GM11168 (cell line): Measurements from ENCODE around the gene AKR1D1.

Experiments
- in situ Hi-C: fragments of 300-500 bp; cut with MboI; formaldehyde crosslinking; loops from one replicate; pipeline ENCODE4 v1.12.0; 2022; ENCODE audit warnings: low sequenced_read_pairs; ENCODE audit not compliant: unreplicated experiment

The AKR1D1 gene

DNA sequence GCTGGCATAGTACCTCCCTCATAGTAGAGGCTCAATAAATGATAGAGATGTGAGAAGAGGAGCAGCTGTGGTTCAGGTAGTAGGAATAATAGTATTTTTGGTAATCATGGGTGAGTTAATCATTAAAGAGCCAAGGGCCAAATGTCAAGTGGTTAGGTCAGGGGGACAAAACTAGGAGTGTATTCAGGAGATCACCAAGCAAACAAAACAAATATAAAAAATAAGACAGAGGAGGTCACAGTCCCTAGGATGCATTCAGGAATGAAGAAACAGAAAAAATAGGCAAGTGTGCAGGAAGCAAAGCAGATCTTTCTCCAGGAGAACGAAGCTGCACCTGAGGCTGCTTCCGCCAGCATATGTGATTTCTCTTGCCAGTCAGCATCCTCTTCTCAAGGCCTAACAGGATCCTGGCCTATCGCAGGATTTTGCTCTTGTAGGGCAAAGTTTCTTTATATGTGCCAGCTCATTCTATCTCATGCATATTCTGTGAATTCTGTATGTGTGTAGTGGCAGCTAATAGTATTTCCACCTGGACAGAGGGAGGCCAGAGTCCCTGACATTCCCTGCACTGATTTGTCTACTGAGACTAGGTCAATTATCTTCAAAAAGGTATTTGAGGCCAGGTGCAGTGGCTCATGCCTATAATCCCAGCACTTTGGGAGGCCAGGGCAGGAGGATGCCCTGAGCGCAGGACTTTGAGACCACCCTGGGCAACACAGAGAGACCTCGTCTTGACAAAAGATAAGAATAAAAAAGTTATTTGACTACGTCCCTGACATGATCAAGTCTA lies 82.7 kb downstream of the AKR1D1 start:
- in situ Hi-C loops, result no loop called here

DNA sequence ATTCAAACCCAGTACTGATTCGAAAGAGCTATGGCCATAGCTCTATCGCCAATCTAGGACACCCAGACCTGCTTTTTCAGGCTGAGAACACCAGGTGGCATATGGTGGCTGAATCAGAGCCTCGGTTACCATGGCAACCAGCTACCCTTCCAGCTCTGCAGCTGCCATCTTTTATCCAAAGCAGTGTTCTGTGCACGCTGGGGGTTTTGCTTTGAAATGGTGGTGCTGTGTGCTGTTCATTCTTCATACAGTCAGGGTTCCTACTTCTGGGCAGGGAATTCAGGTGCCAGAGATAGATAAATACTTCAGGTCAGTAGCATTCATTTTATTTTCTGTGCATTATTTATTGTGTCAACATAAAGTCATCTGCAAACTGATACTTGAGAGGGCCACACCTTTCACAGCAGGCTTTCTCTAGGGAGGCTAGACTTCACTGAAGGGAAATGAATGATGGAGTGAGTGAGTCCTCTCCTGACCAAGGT lies 85.4 kb downstream of the AKR1D1 start:
- in situ Hi-C loops, result loop anchor here (10.0 kb wide), 1 partner anchor 573 kb away; no protein-coding TSS in a partner anchor

DNA sequence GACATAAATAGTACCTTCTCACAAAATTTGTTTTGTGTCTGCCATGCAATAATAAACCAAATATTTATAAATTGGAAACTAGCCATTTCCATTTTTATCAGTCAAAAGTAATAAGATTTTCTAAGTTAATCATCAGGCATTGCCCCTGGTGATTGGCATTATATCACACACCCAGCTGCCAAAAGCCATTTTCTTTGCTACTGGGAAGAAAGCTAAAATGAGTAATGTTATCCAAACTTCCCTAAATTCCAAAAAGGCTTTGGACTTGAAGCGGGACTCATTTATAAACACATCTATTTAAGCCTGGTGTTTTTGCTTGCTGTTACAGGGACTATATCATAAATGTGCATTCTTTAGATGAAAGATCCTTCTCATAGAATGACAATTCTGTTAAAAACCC lies 86.0 kb downstream of the AKR1D1 start:
- in situ Hi-C loops, result loop anchor here (10.0 kb wide), 1 partner anchor 573 kb away; no protein-coding TSS in a partner anchor

DNA sequence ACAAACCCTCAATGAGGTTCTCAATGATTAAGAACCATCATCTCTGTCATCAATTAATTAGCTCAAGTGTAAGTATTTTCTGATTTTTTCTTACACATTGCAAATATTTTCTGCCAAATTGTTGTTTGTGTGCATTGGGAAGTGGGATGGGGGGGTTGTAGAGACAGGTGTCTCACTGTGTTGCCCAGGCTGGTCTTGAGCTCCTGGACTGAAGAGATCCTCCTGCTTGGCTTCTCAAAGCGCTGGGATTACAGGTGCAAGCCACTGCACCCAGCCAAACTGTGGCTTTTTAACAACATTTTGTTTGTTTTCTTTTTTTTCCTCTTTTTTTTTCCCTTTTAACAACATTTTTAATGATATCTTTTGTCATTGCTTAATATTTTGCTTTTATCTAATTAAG lies 87.5 kb downstream of the AKR1D1 start:
- in situ Hi-C loops, result loop anchor here (10.0 kb wide), 1 partner anchor 571 kb away; no protein-coding TSS in a partner anchor

DNA sequence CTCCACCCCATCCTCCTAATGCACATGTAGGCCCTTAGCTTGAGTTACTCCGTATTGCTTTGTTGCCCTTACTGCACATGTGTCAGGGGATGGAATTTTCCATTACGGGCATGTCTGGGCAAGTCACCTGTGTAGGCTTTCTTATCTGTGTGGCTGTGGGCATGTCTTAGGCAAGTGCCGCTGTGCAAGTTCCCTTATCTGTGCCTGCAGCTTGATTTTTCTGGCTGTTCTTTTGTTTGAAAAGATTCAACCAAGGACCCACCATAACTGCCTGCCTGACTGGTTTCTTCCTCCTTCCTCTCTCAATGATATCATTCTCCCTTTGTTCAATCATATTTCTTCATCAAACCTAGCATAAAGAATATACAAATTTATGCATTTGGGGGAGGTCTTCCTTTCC lies 88.5 kb downstream of the AKR1D1 start:
- in situ Hi-C loops, result loop anchor here (10.0 kb wide), 1 partner anchor 570 kb away; no protein-coding TSS in a partner anchor

DNA sequence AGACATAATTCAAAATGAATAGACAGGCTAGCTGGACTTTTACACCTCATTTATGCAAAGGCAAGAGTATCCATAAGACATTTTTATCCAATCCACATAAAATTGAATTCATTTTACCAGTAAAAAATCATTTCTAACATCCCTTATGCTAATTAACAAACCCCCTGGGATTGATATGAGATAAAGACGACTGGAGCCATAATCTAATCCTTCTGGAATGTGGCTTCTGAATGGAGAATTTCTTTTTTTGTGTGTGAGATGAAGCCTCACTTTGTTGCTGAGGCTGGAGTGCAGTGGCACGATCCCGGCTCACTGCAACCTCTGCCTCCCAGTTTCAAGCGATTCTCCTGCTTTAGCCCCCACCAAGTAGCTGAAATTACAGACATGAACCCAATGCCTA lies 90.4 kb downstream of the AKR1D1 start:
- in situ Hi-C loops, result loop anchor here (10.0 kb wide), 1 partner anchor 568 kb away; no protein-coding TSS in a partner anchor

DNA sequence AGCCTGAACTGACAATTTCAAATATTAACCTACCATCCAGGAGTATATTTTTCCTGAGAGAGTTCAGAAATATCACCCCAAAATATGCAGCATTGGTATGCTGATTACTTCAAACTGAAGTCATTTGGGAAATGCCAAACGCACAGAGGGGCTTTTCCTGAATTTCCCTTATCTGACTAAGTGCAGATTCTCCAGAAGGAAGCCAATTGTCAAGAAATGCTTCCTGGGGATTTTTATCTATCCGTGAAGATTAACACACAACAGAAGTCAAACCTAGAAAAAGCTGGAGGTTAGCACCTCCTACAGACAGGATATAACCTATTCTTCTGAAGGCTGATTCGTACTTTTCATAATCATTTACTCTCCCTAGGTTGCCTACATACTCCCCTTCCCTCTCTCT lies 91.0 kb downstream of the AKR1D1 start:
- in situ Hi-C loops, result loop anchor here (10.0 kb wide), 1 partner anchor 568 kb away; no protein-coding TSS in a partner anchor

DNA sequence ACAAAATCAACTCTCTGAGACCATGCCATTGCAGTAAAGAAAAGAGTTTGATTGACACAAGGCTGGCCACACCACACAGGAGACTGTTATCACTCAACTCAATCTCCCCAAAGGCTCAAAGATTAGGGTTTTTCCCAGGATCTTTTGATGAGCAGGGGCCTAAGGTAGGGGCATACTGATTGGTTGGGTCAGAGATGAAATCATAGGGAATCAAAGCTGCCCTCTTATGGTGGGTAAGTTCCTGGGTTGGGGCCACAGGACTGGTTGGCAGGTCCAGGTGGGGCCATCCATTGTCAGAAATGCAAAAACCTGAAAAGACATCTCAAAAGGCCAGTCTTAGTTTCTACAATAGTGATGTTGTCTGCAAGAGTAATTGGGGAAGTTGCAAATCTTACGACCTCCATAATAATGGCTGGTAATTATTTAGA lies 91.6 kb downstream of the AKR1D1 start:
- in situ Hi-C loops, result loop anchor here (10.0 kb wide), 1 partner anchor 567 kb away; no protein-coding TSS in a partner anchor
